SJCRH30 (cell line): ENCODE measurements around the gene CEP120. TPM values are rescaled to one million over a fixed set of nuclear protein-coding genes. Genes with fewer than 3 reads are reported as not detected.
"Not testable (repeated sequence)": the region's sequence is repeated elsewhere in the genome, so short reads cannot be mapped to it uniquely, and the experiment has no call there.

Source experiments
- DNase-seq, 2 experiments: peaks; one replicate each; pipeline ENCODE4 v3.0.0-alpha.2; 2015 to 2020
- H3K27ac ChIP-seq: fragments of 250-450 bp; sonication (Bioruptor Pico); 2 replicates; pipeline ENCODE4 v1.5.1; 2020; ENCODE audit warnings: mild to moderate bottlenecking, moderate library complexity
- H3K27me3 ChIP-seq: fragments of 250-450 bp; sonication (Bioruptor Pico); 2 replicates; pipeline ENCODE4 v1.5.1; 2020; ENCODE audit warnings: mild to moderate bottlenecking, moderate library complexity
- H3K36me3 ChIP-seq: fragments of 250-450 bp; sonication (Bioruptor Pico); 2 replicates; pipeline ENCODE4 v1.5.1; 2020; ENCODE audit warnings: mild to moderate bottlenecking, moderate library complexity
- H3K4me1 ChIP-seq: fragments of 250-450 bp; sonication (Bioruptor Pico); 2 replicates; pipeline ENCODE4 v1.5.1; 2020; ENCODE audit warnings: mild to moderate bottlenecking, moderate library complexity
- H3K4me3 ChIP-seq: fragments of 250-450 bp; sonication (Bioruptor Pico); 2 replicates; pipeline ENCODE4 v1.5.1; 2020; ENCODE audit warnings: mild to moderate bottlenecking, moderate library complexity
- H3K9me3 ChIP-seq: fragments of 250-450 bp; sonication (Bioruptor Pico); replicated peaks from 2 replicates; pipeline ENCODE4 v1.5.1; 2020; ENCODE audit warnings: mild to moderate bottlenecking, moderate library complexity
- total RNA-seq: library from RNA; depleted of rRNA; stranded (reverse); fragments of >200 nt; shearing (Covaris generic); gene quantifications from 2 replicates; pipeline ENCODE4 v1.2.3, GENCODE V29; 2014

The CEP120 gene
- total RNA-seq, 1 experiment from 2014 or later, result 23.5 TPM

DNA sequence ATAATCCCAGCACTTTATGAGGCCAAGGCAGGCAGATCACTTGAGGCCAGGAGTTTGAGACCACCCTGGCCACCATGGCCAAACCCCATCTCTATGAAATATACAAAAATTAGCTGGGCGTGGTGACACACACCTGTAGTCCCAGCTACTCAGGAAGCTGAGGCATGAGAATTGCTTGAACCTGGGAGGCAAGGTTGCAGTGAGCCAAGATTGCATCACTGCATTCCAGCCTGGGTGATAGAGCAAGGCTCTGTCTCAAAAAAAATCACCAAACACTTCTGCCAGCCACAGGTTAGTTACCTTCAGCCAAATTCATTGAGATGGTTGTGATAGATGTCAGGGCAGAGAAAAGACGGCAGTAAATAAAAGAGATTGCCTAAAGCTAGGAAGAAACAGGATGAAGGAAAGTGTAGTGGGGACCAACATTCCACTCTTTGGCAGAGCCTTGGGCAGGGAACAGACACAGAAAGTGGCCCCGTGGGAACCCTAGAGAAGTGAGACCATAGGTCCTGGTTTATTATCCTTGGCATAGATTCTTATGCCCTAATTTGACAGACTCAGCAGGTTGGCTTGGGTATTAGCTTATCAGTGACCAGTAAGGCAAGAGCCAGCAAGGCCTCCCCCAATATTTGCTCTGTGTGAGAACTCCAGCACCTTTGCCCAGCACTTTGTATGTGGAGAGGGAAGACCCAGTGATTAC is 5.5 kb upstream of the CEP120 start:
- H3K27me3 ChIP-seq, result no peaks in the 10 kb centered on the region
- no peaks in the 10 kb centered on the region for H3K36me3 ChIP-seq
- H3K27ac ChIP-seq, result no peak overlapping the region
- no peaks in the 10 kb centered on the region for H3K4me1 ChIP-seq
- no peak overlapping the region for H3K4me3 ChIP-seq
- DNase-seq, result no peak
- no peaks in the 10 kb centered on the region for H3K9me3 ChIP-seq

DNA sequence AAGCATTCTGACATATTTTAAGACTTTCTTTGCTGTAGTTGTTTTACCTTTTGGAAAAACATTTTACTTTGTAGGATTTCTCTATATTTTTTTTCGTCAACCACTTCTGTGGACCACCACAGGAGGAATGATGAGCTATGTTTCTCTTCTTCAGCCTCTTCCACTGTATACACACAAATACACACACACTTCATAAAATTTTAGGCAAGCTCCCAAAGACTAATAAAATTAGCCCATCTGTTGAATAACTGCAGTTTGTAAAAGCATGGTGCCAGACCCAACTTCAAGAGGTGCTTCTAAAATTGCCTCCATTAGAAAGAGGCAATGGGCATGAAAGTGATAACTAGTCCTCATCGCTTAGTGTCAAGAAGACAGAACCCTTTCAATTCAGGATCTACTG is 4.1 kb upstream of the CEP120 start:
- Histone ChIP-seq H3K36me3 (no peaks in the 10 kb centered on the region), H3K27ac (no peak overlapping the region), H3K27me3 (no peaks in the 10 kb centered on the region), H3K9me3 (no peaks in the 10 kb centered on the region), H3K4me3 (no peak overlapping the region), H3K4me1 (no peaks in the 10 kb centered on the region)
- no peak for DNase-seq

DNA sequence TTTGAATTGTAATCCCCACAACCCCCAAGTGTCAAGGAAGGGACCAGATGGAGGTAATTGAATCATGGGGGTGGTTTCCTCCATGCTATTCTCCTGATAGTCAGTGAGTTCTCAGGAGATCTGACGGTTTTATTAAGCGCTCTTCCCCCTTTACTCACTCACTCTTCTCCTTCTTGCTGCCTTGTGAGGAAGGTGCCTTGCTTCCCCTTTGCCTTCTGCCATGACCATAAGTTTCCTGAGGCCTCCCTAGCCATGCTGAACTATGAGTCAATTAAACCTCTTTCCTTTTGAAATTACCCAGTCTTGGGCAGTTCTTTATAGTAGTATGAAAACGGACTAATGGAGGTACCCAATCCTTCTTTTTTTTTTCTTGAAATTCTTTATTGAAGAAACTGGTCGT is 2.2 kb upstream of the CEP120 start:
- Histone ChIP-seq H3K4me3 (no peak overlapping the region), H3K9me3 (no peaks in the 10 kb centered on the region), H3K36me3 (no peaks in the 10 kb centered on the region), H3K27ac (no peak overlapping the region), H3K27me3 (no peaks in the 10 kb centered on the region), H3K4me1 (no peaks in the 10 kb centered on the region)
- DNase-seq, result no peak

DNA sequence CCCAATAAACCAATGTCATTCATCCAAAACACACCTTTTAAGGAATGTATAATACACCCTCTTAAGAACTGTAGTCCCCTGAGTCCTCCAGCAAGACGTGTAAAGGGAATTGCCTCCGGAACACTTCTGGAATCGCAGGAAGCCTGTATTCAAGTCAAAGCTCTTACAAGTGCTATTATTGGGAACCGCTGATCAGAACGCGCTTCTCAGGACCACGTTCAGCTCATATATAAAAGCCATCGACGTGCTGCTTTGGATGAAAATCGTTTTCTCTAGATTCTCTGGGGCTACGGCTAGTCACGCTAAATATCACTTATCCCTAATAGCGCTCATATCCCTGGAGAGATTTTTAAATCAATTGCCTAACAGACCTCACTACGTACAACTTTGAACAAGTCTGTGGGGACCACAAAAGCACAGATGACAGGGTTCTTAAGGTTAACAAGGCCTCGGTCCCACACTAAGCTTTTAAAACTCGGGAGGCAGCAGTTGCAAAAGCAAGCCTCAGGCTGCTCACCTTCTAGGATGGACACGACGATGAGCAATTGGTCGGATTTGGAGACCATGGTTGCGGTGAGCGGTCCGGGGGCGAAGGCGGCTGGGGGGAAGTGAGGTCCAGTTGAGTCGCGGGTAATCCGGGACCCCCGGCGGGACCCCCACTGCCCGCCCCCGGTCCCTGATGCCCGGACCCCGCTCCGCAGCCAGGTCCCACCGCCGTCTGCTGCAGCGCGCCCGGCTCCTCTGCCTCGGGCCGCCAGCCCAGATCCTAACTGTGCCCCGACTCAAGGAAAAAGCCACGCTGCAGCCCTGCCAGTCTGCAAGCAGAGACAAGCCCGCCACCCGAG is 548 bp downstream of the CEP120 start:
- Histone ChIP-seq H3K27me3 (no peaks in the 10 kb centered on the region), H3K27ac (peak overlapping the region; percentile 73), H3K36me3 (no peaks in the 10 kb centered on the region; the same call in 1 of the 2 replicates), H3K4me1 (no peaks in the 10 kb centered on the region), H3K4me3 (peak overlapping the region; percentile 79), H3K9me3 (no peaks in the 10 kb centered on the region)
- DNase-seq, result peak; percentile 38 to 48

DNA sequence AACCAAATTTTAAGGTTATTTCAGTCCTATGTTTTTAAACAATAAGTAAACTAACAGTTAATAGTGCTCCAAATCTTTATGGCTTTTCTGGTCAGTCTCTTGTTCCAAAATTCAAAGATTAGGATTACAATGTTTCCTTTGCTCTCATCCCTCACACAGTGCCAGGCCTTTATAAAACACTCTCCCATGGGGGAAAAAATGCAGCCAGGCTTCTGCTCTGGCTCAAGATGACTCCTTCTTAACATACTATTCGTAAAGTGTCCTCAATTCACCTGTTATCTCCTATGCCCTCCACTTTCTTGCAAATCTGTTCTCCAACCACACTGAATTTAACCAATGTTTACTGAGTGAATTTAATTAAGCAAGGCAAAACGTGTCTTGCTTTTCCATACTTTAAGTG is 1.4 kb downstream of the CEP120 start:
- Histone ChIP-seq H3K4me3 (peak overlapping the region; percentile 79), H3K4me1 (no peaks in the 10 kb centered on the region), H3K9me3 (no peaks in the 10 kb centered on the region), H3K36me3 (peaks cover 5% of the 10 kb centered on the region; the same call in 1 of the 2 replicates), H3K27ac (no peak overlapping the region), H3K27me3 (no peaks in the 10 kb centered on the region)
- DNase-seq, result no peak

DNA sequence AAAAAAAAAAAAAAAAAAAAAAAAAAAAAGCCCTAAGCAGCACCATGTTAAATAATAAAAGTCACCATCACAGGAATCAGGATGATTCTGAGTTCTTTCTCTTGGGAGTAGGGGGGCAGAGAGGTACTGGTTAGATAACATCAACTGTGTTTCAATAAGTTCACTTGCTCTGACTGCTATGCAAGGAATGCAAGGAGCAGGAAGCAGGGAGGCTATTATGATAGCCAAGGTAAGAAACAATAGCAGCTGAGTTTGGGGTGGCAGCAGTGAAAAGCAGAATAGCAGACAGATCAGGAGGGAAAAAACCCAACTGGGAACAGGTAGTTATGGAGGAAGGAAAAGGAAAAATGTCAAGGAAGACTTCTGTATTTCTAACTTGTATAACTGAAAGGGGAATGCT is 8.2 kb downstream of the CEP120 start:
- DNase-seq, result no peak
- Histone ChIP-seq H3K9me3 (no peaks in the 10 kb centered on the region), H3K4me1 (no peaks in the 10 kb centered on the region), H3K27me3 (no peaks in the 10 kb centered on the region), H3K27ac (no peak overlapping the region), H3K4me3 (no peak overlapping the region), H3K36me3 (peaks cover 23% of the 10 kb centered on the region)

DNA sequence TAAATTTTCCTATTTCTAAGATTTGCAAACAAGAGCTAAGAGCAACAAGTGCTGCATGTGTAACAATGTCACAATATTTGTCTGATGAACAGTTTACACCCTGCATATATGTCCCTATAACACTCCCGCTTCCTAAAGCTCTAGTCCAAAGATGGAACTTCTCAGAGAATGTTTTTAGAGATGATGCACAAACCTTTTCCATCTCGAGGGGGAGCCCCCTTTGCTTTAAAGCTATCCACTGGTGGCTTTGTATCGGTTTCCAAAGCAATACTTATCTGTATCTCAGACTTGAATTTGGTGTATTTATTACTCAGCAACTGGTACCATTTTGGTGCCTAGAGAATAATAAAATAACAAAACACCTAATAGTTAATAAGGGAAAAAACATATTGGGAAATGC is 11.0 kb downstream of the CEP120 start:
- Histone ChIP-seq H3K9me3 (no peaks in the 10 kb centered on the region), H3K4me3 (no peak overlapping the region), H3K27ac (no peak overlapping the region), H3K4me1 (no peaks in the 10 kb centered on the region), H3K36me3 (peaks cover 20% of the 10 kb centered on the region), H3K27me3 (no peaks in the 10 kb centered on the region)
- no peak for DNase-seq

DNA sequence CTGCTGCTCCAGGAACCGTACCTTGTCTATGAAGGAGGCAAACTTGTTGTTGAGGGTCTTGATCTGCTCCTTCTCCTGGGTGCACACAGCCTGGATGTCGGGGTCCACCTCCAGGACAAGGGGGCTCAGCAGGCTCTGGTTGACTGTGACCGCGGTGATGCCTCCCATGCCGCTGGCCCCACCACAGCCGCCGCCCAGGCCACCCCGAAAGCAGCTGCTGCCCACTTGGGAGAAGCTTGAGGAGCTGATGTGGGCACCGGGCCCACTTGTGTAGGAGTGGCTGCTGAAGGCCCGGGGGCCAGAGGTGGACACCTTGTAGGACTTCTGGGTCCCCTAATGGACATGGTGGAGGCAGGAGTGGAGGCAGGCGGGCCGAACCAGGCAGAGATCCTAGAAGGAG is 21.2 kb downstream of the CEP120 start:
- H3K9me3 ChIP-seq, H3K4me3 ChIP-seq, DNase-seq, H3K27me3 ChIP-seq, H3K27ac ChIP-seq, H3K4me1 ChIP-seq: not testable (repeated sequence)
- H3K36me3 ChIP-seq, result peaks cover 10% of the 10 kb centered on the region; the same call in 1 of the 2 replicates

DNA sequence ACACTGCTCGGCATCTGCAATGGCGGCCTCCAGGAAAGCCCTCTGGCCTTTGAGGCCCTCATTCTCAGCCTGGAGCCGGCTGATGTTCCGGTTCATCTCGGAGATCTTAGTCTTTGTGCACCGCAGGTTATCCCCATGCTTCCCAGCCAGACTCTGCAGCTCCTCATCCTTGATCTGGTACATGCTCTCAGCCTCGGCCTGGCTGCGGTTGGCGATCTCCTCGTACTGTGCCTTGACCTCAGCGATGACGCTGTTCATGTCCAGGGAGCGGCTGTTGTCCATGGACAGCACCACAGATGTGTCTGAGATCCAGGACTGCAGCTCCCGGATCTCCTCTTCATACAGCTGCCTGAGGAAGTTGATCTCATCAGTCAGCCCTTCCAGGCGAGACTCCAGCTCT is 21.9 kb downstream of the CEP120 start:
- no peaks in the 10 kb centered on the region for H3K27me3 ChIP-seq
- no peaks in the 10 kb centered on the region for H3K4me1 ChIP-seq
- no peak for DNase-seq
- no peak overlapping the region for H3K4me3 ChIP-seq
- H3K9me3 ChIP-seq, result no peaks in the 10 kb centered on the region
- H3K36me3 ChIP-seq, result peaks cover 13% of the 10 kb centered on the region; the same call in 1 of the 2 replicates
- no peak overlapping the region for H3K27ac ChIP-seq

DNA sequence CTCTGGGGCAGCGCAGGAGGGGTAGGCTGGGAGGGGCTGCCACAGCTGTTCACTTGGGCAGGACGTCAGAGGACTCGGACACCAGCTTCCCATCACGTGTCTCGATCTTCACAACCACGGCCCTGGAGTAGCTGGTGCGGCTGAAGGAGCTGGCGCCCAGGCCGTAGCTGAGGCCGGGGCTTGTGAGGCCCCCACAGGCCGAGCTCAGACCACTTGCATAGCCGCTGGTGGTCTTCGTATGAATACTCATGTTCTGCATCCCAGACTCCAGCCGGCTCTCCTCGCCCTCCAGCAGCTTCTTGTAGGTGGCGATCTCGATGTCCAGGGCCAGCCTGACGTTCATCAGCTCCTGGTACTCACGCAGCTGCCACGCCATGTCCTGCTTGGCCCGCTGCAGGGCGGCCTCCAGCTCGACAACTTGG is 22.3 kb downstream of the CEP120 start:
- H3K27ac ChIP-seq, H3K27me3 ChIP-seq, H3K4me3 ChIP-seq, DNase-seq, H3K9me3 ChIP-seq, H3K4me1 ChIP-seq: not testable (repeated sequence)
- H3K36me3 ChIP-seq, result peaks cover 14% of the 10 kb centered on the region; the same call in 1 of the 2 replicates

DNA sequence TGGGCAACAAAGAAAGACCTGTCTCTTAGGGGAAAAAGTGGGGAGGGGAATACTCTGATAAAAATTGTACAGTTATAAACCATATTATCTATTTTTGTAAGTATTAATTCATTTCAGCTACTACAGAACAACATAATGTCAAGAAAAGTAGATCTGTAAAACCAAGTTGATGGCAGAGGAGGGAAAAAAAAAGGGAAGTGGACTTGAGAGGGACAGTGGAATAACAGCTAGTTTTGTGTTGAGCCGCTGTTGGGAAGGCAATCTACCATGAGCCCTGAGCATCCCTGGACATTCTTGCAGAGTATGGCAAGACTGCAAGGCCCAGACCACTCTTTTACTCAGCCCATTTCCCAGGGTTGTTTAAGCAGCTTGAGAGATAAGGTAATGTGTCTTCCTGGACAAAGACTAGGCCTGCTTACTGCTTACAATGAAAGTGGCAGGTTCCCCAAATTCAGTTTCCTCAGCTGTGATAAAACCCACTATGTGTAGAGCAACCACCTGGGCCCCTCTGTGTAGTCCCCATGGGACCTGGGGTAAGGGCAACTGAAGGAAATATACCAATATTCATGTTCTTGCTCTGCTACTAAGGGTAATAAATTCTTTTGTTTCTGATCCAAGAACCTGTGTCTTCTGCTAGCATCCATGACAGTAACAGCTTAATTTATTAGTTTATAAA is 25.0 kb downstream of the CEP120 start:
- H3K9me3 ChIP-seq, result no peaks in the 10 kb centered on the region
- H3K27ac ChIP-seq, result no peak overlapping the region
- DNase-seq, result no peak
- H3K4me3 ChIP-seq, result no peak overlapping the region
- no peaks in the 10 kb centered on the region for H3K27me3 ChIP-seq
- H3K36me3 ChIP-seq, result peaks cover 24% of the 10 kb centered on the region
- no peaks in the 10 kb centered on the region for H3K4me1 ChIP-seq

DNA sequence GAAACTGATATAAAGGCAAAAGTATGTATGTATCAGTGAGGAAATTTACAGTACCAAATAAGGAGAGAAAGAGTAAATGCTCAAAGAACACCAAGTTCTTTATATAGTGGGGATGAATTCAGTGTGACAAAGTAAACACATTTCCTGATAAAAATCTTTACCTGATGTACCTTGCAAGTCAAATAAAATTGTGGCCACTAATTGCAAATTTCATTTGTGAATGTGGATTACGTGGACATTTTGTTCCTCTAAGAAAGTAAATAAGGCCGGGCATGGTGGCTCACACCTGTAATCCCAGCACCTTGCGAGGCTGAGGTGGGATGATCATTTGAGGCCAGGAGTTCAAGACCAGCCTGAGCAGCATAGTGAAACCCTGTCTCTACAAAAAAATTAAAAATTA is 25.7 kb downstream of the CEP120 start:
- Histone ChIP-seq H3K4me3 (no peak overlapping the region), H3K36me3 (peaks cover 25% of the 10 kb centered on the region), H3K4me1 (no peaks in the 10 kb centered on the region), H3K27ac (no peak overlapping the region), H3K9me3 (no peaks in the 10 kb centered on the region), H3K27me3 (no peaks in the 10 kb centered on the region)
- DNase-seq, result no peak

DNA sequence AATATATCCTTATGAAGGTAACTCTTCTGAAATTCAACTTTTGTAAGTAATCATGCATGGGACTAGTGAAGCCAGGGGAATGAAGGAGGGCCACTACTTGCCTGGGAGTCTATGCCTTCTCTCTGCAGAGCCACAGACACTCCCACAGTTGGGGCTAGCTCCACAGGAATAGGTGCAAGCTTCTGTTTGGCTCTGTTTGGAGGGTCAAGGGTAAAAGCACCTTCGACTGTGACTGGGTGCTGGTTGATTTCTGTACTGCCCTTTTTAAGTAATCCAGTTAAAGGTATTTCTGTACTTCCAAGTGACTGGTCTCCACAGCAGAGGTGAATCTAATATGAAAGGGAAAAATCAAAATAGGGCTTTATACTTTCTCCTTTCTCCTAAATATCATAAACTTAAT is 32.2 kb downstream of the CEP120 start:
- Histone ChIP-seq H3K27ac (no peak overlapping the region), H3K9me3 (no peaks in the 10 kb centered on the region), H3K4me1 (no peaks in the 10 kb centered on the region; the same call in 1 of the 2 replicates), H3K27me3 (no peaks in the 10 kb centered on the region), H3K4me3 (no peak overlapping the region), H3K36me3 (peaks cover 45% of the 10 kb centered on the region)
- no peak for DNase-seq

DNA sequence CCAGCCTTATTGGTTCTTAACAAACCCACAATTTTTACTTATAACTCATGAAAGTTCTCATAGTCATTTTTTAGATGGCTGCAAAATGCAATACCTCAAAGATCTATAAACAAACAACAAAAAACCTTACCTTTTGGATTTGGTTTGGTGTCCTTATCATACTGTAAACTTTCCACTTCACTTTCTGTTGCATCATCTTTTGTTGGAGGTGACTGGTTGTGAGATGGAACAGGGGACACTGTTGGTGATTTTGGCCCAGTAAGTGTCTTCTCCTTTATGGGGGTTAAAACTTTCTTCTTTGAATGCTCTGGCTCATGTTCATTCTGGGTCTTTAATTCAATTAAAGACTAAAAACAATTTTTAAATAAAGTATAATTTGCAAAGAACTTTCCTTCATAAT is 33.4 kb downstream of the CEP120 start:
- H3K4me1 ChIP-seq, result no peaks in the 10 kb centered on the region; the same call in 1 of the 2 replicates
- no peaks in the 10 kb centered on the region for H3K9me3 ChIP-seq
- H3K27ac ChIP-seq, result no peak overlapping the region
- H3K36me3 ChIP-seq, result peaks cover 44% of the 10 kb centered on the region
- H3K4me3 ChIP-seq, result no peak overlapping the region
- no peaks in the 10 kb centered on the region for H3K27me3 ChIP-seq
- DNase-seq, result no peak

DNA sequence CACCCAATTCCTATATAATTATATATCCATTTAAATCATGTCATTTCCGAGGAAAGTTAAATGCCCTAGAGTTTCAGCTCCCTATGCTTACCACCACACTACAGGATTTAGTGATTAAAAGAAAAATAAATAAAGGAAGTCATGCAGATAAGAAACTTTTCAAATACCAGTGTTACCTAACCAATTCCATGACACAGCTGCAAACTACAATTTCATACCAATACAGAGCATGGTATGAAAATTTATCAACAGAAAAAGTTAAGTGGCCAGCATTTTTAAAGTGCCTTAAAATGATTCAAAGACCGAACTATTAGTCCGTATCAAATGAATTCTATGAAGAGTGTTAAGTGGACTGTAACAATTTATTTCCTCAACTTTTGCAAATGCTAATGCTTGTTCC is 35.9 kb downstream of the CEP120 start:
- H3K4me3 ChIP-seq, result no peak overlapping the region
- no peak overlapping the region for H3K27ac ChIP-seq
- H3K36me3 ChIP-seq, result peaks cover 46% of the 10 kb centered on the region
- H3K4me1 ChIP-seq, result no peaks in the 10 kb centered on the region; the same call in 1 of the 2 replicates
- H3K9me3 ChIP-seq, result no peaks in the 10 kb centered on the region
- DNase-seq, result no peak
- no peaks in the 10 kb centered on the region for H3K27me3 ChIP-seq
